Fibroblast of skin of abdomen (primary cell): Measurements from ENCODE around the gene AK2.
"Not testable (repeated sequence)": the region's sequence is repeated elsewhere in the genome, so short reads cannot be mapped to it uniquely, and the experiment has no call there.

Experiments
- DNase-seq: peaks from one replicate; pipeline ENCODE4 v3.0.0-alpha.2; 2013

Gene AK2

GRCh38 chr1:32997381-32997891 lies 39.2 kb downstream of the AK2 start:
- peak; percentile 72 for DNase-seq

- not testable (repeated sequence) for DNase-seq
Observed at GRCh38 chr1:32993324-32993636, 43.4 kb downstream of the AK2 start.

DNA sequence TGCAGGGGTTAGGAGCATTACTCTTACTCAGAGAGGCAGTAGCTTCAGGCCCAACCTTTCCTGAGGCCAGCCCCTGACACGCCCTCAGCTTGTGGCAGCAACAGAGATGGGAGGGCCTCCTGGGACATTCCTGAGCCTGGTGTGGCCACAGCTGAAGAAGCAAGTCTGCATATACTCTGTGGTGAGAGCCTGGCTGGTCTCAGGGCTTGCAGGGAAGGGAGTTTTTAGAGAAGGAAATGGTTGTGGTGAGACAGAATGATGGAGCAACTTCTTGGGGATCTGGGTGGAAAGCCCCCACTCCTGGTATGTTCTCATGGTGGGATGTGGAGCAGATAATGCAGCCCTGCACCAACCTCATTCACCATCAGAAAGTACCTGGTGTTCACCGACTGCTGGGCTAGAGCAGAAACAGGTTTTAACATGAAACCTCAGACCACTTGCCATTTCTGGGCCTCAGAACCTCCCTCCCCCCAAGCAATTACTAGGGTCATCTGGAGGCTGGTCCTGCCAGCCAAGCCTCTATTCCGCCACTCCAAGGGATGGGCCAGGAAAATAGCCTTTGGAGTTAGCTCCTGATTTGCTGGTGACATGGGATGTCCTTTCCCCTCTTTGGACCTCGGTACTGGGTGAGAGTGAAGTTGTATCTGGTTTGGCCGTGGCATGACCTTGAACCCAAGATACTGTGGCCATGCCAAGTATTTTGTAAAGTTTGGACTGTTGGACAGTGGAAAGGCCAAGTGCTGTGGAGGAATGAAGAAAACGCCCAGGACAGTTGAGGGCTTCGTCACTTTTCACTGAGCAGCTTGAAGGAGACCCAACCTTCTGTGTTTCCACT lies 44.0 kb downstream of the AK2 start:
- peak; percentile 94 for DNase-seq

GRCh38 chr1:32991819-32992488 lies 44.7 kb downstream of the AK2 start:
- DNase-seq, result no peak

GRCh38 chr1:32991386-32991785 lies 45.3 kb downstream of the AK2 start:
- DNase-seq, result no peak

DNA sequence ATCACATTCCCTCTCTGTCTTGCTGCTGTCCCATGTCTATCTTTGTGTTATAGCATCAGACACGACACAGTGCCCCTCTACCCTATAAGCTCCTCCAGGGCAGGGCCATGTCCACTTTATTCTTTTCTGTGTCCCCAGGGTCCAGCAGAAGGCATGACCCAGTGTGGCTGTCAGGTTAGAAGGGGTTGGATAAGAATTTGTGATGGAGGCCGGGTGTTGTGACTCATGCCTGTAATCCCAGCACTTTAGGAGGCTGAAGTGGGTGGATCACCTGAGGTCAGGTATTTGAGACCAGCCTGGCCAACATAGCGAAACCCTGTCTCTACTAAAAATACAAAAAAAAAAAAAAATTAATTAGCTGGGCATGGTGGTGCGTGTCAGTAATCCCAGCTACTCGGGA lies 45.8 kb downstream of the AK2 start:
- DNase-seq, result no peak

DNA sequence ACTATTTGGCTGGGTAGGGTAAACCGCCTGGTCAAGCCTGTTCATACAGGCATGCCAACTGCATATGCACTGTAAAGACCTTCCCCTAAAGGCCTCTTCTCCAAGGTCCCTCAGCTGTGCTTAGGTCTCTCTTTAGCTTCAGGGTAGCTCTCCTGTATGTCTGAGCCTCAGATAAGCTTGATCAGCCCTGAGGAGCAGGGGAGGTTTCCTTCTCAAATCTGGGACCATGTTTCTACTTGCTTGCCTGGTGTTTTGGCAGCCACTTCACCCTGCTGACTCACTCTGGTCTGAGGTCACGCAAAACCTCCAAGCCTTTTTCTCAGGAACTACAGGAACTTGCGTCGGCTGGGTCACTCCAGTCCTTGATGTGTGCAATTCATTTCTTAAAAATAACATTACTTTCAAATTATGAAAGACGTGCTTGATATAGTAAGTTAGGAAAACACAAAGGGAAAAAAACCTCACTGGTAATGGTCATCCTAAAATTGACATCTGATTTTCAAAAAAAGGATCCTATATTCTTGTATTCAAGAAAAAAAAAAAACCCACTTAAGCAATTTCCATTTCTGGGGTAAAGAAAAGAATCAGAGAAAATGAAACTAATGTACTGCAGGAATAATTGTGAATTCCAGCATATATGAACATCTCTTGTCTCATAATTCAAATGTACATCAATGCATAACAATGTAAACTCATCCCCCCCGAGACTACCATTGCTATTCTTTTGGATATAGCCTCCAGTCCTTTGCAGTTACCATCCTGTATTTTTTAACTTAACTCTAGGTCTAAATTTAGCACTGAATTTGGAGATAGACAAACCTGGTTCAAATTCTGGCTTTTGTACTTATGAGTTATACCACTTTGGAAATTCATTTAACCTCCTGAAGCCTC lies 47.3 kb downstream of the AK2 start:
- peak; percentile 90 for DNase-seq

GRCh38 chr1:32988665-32989064 lies 48.0 kb downstream of the AK2 start:
- DNase-seq, result peak; percentile 75

DNA sequence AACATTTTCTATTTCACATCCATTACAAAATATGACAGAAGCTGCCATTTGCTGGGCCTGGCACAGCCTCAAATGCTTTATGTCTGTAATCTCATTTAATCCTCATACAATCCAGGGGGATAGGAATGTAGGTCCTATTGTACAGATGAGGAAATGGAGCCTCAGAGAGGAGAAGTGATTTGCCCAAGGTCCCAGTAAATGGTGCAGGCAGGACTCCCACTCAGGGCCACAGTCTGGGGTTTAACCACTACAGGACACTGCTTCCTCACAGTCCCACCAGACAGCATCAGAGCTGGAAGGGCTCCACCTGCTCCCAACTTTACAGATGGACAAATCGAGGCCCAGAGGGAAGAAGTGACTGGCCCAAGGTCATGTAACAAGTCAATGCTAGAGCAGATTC lies 51.5 kb downstream of the AK2 start:
- DNase-seq, result no peak

DNA sequence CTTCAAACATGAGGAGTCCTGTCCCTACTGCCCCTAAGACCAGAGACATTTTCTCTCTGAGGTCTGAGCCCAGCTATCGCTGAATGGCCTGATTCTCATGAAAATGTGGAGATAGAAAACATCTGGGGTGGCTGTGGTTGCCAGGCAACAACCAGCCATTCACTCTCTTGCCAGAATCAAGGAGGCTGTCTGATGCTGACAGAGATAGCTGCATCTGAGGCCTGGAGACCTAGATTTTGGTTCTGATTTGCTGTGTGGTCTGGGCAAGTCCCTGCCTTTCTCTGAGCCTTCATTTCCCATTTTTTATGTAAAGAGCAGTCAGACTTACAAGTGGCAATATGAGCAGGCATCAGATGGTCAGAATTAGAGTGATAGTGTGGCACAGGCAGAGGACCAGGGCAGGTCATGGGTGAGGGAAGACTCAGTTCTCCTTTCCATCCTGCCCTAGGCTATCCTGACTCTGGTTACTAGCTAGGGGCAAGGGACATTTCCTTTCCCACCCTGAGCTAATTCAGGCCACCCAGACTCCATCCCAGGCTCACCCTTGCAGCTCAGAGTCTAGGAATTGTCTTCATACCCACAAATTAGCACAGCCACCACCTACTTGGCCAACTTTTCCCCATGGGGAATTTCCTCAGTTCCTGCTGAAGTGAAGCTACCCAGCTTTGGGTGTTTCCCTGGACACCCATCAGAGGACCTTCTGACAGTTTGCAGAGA lies 52.1 kb downstream of the AK2 start:
- DNase-seq, result peak; percentile 66

- no peak for DNase-seq
Observed at GRCh38 chr1:32984090-32984454, 52.6 kb downstream of the AK2 start.

DNA sequence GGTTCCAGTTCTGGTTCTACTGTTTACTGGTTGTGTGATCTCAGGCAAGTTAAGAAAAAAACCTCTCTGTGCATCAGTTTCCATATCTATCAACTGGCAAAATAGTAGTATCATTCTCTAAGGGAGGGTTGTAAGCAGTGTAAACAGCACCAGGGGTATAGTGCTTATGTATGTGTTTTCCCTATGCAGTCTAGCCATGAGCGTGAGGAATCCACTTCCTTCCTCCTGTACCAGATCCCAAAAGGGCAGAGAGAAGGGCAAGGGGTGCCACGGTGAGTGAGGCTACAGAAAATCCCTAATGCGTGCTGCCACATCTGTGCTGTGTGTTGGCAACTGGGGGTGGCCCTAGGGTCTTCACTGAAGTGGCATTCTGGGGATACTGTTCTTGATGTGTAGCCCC lies 53.7 kb downstream of the AK2 start:
- no peak for DNase-seq

DNA sequence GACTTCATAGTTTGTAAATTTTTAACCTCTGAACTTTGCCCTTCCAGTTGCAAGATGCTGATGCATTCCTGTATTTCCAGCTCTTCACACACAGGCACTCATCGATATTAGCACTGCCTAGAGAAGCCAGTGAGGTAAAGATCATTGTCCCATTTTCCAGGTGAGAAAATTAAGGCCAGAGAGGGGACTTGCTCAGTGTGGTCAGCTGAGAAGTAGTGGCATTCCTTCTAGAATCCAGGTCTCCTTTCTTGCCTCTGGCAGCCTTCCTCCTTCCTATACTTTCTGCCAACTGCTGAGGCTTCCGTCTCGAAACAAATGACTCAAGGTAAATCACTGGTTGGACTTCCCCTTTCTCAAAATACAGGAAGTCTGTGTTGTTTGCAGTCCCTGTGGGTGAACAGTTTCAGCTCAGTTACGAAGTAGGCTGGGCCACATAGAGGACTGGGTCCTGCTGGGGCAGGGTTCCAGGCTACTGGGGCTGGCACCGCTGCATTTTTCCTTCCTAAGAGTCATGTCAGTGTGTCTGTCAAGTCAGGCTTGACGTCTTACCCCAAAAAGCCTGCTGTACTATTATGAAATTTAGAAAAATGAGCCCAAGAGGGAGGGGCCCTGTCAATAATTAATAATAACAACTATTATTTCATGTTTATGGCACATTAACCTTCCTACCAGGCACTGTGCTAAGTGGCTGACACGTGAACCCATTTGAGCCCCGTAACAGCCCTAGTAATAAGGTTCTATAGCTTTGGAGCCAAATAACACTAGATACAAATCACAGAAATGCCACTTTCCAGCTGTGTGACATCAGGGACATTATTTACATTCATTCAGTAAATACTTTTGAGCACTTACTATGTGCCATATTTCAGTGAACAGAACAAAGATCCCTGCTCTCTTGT lies 55.4 kb downstream of the AK2 start:
- DNase-seq, result peak; percentile 79

- DNase-seq, result no peak
Observed at GRCh38 chr1:32980080-32980479, 56.6 kb downstream of the AK2 start.

GRCh38 chr1:32978854-32979253 lies 57.8 kb downstream of the AK2 start:
- no peak for DNase-seq

GRCh38 chr1:32977546-32978087 lies 59.1 kb downstream of the AK2 start:
- no peak for DNase-seq

DNA sequence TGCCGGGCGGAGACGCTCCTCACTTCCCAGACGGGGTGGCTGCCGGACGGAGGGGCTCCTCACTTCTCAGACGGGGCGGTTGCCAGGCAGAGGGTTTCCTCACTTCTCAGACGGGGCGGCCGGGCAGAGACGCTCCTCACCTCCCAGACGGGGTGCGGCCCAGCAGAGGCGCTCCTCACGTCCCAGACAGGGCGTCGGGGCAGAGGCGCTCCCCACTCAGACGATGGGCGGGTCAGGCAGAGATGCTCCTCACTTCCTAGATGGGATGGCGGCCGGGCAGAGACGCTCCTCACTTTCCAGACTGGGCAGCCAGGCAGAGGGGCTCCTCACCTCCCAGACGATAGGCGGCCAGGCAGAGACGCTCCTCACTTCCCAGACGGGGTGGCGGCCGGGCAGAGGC lies 61.6 kb downstream of the AK2 start:
- DNase-seq, result not testable (repeated sequence)

GRCh38 chr1:32973458-32973857 lies 63.2 kb downstream of the AK2 start:
- not testable (repeated sequence) for DNase-seq

DNA sequence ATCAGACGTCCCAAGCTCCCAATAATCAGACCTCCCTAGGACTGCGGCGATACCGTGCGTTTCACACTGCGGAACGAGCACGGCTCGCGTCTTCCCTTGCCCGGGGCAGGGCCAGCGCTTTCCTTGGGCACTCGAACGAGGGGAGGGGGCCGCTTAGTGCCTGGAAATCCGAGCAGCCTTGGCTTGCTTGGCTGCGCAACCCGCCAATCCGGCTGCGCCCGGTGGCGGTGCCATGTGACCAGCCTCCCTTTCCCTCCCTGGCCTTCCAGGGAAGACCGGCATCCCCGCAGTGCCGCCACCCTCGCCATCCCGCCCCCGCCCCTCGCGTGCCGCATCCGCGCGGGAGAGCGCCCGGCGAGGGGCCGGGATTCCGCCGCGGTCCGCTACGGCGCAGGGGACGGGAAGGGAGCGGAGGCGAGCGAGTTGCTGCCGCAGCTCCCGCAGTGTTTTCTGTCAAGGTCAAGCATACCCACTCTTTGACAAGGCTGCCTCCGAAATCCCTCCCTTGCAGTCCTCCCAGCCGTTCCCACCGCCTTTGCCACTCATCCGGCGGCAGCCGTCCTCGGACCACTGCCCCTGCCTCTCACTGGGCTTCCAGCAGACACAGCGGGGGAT lies 63.8 kb downstream of the AK2 start:
- peak; percentile 36 for DNase-seq

DNA sequence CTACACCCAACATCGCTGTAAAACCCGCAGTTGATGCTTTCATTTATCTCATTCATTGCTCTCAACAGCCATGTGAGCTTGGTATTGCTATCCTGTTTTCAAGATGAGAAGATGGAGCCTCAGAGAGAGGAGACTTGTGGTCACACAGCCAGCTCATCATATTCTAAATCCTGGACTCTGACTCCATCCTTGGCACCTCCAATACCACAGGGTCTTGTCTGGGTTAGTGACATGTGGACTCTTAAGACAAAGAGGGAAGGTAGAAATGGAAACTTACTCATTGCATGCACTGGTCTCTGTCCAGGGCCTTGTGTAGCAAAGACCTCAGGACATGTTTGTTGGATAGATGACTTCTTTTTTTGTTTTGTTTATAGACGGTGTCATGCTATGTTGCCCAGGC lies 65.1 kb downstream of the AK2 start:
- no peak for DNase-seq

GRCh38 chr1:32971156-32971555 lies 65.5 kb downstream of the AK2 start:
- no peak for DNase-seq
